Measurements from ENCODE around the gene CDC45. TPM values are rescaled to one million over a fixed set of nuclear protein-coding genes. Genes with fewer than 3 reads are reported as not detected.

The CDC45 gene
- total RNA-seq, 1 donor = 22.9 TPM

- no peak for TF ChIP-seq CTCF (IDR thresholded peaks at IDR 0.05; ENCODE audit: insufficient read depth, low read length)
- peak within 1 kb of the TSS; percentile 33 for H3K4me3 ChIP-seq (ENCODE audit: low read depth, low read length)
- DNase-seq (ENCODE audit: low read depth) = no peak
These were observed 44.7 kb downstream of the CDC45 start, which contains the start of gene CLDN5 for GRCh38 chr22:19524170-19525115. TSS of gene CLDN5 (minus strand) at chr22:19524410. CDS start at chr22:19524255, 155 bp downstream.

GRCh38 chr22:19525116-19525660 is 45.5 kb downstream of the CDC45 start:
- no peak for TF ChIP-seq CTCF (IDR thresholded peaks at IDR 0.05; ENCODE audit: insufficient read depth, low read length)
- no peak for DNase-seq (ENCODE audit: low read depth)
- H3K4me3 ChIP-seq (ENCODE audit: low read depth, low read length) = no peak overlapping the region

- TF ChIP-seq CTCF (IDR thresholded peaks at IDR 0.05; ENCODE audit: insufficient read depth, low read length) = no peak
- H3K4me3 ChIP-seq (ENCODE audit: low read depth, low read length) = no peak overlapping the region
- no peak for DNase-seq (ENCODE audit: low read depth)
These were observed 45.9 kb downstream of the CDC45 start for GRCh38 chr22:19525666-19526065.

- TF ChIP-seq CTCF (IDR thresholded peaks at IDR 0.05; ENCODE audit: insufficient read depth, low read length) = no peak
- DNase-seq (ENCODE audit: low read depth) = no peak
These were observed 46.5 kb downstream of the CDC45 start for GRCh38 chr22:19526076-19526701.

GRCh38 chr22:19526702-19527111 is 47.0 kb downstream of the CDC45 start:
- no peak overlapping the region for H3K4me3 ChIP-seq (ENCODE audit: low read depth, low read length)
- DNase-seq (ENCODE audit: low read depth) = no peak
- TF ChIP-seq CTCF (IDR thresholded peaks at IDR 0.05; ENCODE audit: insufficient read depth, low read length) = no peak

More at GRCh38 chr22:19526076-19526701, 46.5 kb downstream of the CDC45 start:
- no peak overlapping the region for H3K4me3 ChIP-seq (ENCODE audit: low read depth, low read length)

- no peak for DNase-seq (ENCODE audit: low read depth)
- TF ChIP-seq CTCF (IDR thresholded peaks at IDR 0.05; ENCODE audit: insufficient read depth, low read length) = no peak
- no peak overlapping the region for H3K4me3 ChIP-seq (ENCODE audit: low read depth, low read length)
These were observed 47.6 kb downstream of the CDC45 start for GRCh38 chr22:19527321-19527721.
